Activated CD4-positive, CD25-positive, alpha-beta regulatory T cell treated with anti-CD3 and anti-CD28 coated beads, Interleukin-2, amount 50 U/mL, for 24 hours (primary cell): ENCODE measurements around the gene LGALS13.
A peak's percentile ranks its signal among the peaks of the same experiment; 100 is the strongest.

Source experiments
- ATAC-seq, 2 donors: fragments of 150-1000 bp; cut with Tn5 transposase; one replicate each; pipeline ENCODE4 v1.10.0; 2021; ENCODE audit warnings: mild to moderate bottlenecking in 1 of 2, moderate library complexity in 1 of 2

The LGALS13 gene, protein sequence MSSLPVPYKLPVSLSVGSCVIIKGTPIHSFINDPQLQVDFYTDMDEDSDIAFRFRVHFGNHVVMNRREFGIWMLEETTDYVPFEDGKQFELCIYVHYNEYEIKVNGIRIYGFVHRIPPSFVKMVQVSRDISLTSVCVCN

DNA sequence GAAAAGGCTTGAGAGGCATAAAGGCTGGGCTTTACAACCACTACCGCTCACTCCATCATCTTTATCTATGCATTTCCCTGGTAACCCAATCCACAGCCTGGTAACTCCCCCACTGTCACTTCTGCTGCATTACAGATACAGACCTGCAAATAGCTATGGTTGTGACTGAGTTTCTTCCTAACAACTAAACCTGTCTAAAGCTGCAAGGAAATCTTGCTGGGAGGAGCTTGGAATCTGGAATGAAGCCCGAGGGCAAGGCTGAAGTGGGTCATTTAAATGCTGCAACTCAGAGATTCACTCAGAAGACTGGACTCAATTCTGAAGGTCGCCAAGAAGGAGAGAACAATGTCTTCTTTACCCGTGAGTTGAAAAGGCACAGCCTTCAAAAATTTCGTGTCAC is at the start of gene LGALS13:
TSS of gene LGALS13 (plus strand) at position 301 of the 400 bp plus-strand sequence. CDS start at position 346, 45 bp downstream.
- ATAC-seq, result no peak

DNA sequence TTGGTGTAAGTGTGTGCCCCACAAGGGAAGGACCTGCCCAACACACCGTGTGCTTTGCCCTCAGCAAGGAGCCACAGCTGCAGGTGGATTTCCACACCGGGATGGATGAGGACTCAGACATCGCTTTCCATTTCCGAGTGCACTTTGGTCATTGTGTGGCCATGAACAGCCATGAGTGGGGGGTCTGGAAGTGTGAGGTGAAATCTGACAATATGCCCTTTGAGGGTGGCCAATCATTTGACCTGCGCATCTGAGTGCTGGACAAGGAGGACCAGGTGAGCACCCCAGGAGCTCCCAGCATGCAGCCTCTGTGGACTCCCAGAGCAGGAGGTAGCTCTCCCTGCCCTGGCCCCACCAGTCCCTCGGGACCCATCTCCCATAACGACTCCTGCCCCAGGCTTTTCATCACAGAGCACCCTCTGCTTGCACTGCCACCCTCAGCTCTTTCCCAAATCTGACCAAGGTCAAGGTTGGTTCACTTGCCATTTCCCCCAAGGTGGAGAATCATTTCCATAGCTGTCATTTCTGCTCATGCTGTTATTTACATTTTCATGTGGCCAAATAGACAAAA is 49.2 kb upstream of the LGALS13 start:
- ATAC-seq, result no peak

DNA sequence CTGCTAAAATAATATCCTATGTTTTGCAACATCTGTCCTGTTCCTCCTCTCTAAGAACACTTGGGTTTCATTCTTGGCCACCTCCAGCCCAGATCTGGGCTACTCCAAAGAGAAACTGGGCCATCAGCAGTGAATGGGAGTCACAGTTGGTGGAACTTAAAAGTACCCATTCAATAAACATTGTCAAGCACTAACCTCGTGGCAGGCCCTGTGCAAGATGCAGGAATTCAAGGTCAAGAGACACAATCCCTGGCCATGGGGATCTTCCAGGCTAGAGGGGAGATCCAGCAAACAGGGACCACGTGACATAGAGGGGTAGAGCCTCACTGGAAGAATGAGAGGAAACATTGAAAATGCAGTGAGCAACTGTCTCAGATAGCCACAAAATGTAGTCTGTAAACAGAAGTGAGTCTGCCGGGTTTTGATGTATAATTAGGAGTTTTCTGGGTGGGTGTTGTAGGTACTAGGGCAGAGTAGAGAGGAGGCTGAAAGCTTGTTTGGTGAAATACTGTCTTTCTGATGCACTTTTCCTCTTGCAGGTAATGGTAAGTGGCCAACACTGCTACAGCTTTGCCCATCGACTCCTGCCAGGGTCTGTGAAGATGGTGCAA is 47.5 kb upstream of the LGALS13 start:
- ATAC-seq, result no peak

DNA sequence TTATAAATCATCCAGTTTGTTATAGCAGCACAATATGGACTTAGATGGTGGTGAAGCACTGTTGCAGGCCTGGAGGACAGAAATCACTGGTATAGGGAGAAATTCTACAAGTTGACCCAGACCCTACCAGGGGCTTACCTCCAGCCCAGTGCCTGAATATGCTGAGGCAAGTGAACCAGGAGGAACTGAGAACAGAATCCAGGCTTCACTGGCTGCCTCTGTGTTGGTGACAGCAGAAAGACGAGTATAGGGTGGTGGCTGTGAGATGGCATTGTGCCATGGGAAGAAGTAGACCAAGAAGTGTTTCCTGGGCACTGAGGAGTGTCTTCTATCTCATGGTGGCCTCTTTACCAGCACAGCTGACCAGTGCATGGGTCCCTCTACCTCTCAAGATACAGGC is 46.4 kb upstream of the LGALS13 start:
- ATAC-seq, result no peak

DNA sequence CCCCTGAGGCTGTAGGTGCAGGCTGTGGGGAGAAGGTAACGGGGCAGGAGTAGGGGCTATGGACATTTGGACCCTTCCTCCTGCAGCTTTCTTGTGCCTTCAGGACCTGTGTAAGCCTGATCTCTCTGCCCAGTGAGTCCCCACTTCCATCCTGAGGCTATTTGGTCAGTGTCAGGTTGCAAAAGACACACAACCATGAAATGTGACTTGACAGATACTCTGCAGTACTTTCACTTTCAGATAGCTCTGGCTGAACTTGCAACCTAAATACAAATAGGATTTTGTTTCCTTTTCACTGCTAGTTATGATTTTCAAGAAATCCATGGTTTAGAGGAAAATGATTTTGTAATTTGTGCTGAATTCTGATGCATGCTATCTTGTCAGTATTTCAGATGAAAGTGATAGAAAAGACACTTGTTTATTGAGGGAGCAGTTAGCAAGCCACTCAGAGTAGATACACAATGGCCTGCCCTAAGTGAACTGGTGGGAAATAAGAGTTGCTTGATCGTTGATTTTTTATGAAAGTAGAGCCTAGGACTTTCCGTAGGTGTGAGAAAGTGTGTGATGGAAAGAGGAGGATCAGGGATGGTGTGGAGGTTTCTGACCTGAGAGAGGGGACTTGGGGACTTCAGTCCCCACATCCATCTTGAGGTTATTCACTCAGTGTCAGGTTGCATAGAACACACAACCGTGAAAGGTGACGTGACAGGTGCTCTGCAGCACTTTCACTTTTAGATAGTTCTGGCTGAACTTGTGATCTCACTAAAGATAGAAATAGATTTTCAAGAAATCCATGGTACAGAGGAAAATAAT is 44.3 kb upstream of the LGALS13 start:
- peak; percentile 57 to 69 for ATAC-seq

DNA sequence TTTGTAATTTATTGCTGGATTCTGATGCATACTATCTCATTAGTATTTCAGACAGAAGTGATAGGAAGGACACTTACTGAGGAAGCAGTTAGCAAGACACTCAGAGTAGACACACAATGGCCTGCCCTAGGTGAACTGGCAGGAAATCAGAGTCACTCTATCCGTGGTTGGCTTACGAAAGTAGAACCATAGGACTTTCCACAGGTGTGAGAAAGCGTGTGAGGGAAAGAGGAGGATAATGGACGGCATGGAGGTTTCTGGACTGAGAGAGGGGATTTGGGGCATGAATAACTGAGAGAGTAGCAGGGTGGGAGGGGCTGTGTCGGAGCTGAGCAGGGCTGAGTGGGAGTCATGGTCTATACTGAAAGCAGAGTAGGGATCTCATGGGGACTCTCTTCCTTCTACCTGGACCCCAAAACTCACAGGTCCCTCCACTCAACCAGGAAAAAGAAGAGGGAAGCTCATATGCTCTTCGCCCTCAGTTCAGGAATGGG is 43.7 kb upstream of the LGALS13 start:
- peak; percentile 49 to 70 for ATAC-seq

DNA sequence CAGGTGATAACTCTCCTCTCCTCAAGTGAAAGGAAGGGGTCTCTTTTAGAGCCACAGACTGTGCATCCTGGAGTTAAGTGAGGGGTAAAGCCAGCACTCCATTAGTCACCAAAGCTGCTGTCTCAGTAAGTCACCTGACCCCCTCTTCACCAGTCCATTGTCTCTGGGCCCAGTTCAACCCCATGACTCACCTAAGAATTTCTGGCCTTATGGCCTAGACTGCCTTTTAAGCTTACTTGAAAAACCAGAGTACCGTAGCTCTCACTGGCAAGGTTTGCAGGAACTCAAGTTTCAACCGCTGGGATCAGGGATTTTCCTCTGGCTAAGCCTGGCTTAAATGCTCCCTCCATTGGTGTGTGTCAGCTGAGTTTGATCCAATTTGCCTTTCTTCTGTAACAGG is 38.9 kb upstream of the LGALS13 start:
- ATAC-seq, result no peak

DNA sequence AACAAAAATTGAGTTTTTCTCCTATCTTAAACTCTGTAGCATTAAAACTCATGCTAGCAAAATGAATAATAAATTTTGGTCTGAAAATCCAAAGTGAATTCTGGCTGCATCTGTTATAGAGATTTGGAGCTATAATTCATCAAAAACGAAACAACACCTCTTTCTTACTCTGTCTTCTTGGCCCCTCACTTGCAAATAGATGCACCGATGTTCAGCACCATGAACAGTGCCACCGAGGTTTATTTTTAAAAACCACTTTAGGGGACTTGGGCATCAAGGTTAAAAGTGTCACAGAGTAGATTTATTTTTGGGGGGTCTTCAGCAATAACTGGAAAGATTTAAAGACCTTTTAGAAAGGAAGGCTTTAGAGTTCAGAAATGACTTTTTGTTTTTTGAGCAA is 36.3 kb upstream of the LGALS13 start:
- no peak for ATAC-seq

DNA sequence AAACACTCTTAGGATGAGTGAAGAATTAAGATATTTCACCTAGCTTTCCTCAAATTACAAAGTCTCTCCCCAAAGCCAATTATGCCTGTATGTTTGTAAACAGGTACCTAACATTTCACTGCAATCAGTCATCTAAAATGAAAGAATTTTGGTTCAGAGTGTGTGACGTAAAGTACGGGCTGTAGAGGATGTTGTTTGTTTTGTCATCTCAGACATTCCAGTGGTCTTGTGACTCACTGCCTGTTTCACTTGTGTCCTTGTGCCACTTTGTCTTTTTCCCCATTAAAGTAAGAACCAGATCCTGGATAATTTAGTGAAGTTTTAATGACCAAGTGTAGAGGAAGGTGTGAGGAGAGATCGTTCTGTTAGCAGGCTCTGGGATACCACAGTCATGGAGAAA is 33.7 kb upstream of the LGALS13 start:
- no peak for ATAC-seq

DNA sequence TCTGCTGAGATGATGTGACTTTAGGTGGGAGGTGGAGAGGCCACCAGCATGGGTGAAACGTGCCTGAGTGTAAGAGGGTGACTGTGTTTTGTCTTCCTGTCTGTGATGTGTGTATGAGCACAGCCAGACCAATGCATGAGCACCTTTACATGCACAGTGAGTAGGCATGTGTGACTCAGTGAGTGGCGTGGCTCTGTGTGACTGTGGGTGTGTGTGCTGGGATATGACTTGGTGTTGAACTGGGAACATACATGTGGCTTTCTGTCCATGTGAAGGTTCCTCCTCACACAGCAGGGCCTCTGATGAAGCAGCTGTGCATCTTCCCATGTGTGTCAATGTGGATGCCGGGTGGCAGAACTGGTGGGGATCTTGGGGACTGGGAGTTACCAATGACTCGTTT is 19.9 kb upstream of the LGALS13 start:
- ATAC-seq, result peak; percentile 69 to 82

DNA sequence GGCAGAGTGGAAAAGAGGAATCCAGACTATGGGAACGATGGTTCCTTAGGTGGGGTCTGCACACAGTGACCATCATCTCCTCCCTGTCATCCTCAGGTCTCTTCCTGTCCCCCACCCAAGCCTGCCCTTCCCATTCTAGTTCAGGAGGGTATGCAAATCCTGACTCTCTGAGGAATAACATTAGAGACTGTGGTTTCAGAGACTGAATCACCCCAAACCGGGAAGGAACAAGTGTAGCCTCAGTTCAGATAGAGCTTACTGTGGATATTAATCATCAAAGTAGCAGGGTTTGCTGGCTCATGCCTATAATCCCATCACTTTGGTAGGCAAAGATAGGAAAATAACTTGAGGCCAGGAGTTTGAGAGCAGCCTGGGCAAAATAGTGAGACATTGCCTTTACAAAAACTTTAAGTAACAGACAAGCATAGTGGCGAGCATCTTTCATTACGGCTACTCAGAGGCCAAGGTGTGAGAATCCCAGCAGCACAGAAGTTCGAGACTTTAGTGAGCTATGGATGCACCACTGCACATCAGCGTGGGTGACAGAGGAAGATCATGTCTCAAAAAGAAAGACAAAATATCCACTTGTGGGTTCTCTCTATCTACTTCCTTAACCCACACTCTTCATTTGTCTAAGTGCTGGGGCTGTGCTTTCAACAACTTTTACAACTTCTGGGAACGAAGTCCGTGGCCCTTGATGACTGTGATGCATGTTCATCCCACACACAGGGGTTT is 19.3 kb upstream of the LGALS13 start:
- no peak for ATAC-seq

DNA sequence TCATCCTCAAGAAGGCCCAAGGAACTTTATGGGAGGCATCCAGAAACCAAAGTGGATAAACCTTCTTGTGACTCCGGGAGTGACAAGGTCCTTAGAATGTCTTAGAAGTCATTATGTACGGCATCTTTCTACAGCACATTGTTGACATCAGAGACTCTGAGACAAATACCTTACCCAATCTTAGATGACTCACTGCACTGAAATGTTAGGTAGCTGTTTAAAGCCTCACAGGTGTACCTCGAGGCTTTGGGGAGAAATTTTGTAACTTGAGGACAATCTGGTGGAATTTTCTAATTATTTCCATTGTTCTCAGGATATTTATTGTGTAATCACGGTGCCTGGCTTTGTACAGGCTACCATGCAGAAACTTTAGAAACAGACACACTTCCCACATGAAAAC is 14.8 kb upstream of the LGALS13 start:
- no peak for ATAC-seq

DNA sequence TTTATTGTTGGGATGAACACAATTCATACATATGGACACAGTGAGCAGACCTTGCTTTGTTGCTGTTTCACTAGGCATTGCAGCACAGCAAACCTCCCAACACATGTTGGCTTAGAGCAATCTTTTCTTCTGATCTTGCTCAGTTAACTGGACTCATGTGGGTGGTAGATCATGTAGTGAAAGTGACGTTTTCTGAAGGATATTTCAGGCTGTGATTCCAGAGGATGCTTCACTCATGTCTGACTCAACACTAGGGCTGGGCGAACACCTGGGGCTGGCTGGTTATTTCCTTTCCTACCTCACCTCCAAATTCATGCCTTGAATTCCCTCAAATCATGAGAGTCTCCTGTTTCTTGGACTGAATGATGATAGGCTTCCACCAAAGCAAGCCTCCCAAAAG is 14.3 kb upstream of the LGALS13 start:
- ATAC-seq, result no peak

DNA sequence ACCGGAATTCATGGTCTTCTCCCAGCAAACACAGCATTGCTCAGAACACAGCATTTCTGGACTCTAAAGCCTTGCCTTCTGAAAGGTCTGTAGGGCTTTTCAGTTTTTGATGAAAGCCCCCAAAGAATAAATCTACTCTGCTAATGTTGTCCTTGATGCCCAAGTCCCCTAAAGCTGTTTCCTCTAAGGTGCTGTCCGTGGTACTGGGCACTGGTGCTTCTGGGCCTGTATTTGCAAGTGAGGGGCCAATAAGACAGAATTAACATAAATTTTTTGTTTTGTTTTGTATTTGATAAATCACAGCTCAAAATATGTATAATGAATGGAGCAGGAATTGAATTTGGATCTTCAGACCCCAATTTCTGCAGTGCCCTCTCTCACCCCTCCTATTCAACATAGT is 12.1 kb upstream of the LGALS13 start:
- ATAC-seq, result no peak

DNA sequence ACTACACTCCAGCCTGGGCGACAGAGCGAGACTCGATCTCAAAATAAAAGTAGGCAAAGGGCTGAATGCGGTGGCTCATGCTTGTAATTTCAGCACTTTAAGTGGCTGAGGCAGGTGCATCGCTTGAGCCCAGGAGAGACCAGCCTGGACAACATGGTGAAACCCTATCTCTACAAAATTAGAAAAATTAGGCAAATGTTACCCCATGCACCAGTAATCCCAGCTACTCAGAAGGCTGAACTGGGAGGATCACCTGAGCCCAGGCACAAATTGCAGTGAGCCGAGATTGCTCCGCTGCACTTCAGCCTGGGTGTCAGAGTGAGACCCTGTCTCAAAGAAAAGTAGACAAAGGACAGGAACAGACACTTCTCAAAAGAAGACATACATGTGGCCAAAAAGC is 9.9 kb upstream of the LGALS13 start:
- ATAC-seq, result no peak

DNA sequence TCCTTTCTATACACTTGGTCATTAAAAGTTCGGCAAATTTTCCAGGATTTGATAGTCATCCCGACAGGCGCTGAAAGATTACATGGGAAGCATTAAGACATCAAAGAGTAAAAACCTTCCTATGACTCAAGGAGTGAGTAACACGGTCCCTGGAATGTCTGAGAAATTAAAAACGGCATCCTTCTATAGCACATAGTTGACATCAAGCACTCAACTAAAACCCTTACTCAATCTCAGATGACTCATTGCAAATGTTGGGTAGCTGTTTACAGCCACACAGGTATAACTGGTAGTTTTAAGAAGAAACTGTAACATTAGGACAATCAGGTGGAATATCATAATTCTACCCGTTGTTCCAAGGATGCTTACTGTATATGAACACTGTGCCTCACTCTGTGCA is 6.4 kb upstream of the LGALS13 start:
- no peak for ATAC-seq

DNA sequence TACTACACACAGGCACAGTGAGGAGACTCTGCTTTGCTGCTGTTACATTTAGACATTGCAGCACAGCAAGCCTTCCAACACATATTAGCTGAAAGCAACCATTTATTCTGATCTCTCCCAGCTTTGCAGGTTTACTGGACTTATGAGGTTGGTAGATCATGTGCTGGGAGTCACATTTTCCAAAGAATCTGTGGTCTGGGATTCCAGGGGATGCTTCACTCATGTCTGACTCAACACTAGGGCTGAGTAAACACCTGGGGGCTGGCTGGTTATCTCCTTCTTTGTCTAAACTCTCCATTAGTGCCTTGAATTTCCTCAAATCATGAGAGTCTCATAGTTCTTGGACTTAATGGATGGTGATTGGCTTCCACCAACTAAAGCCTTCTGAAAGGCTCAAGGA is 5.4 kb upstream of the LGALS13 start:
- ATAC-seq, result no peak

DNA sequence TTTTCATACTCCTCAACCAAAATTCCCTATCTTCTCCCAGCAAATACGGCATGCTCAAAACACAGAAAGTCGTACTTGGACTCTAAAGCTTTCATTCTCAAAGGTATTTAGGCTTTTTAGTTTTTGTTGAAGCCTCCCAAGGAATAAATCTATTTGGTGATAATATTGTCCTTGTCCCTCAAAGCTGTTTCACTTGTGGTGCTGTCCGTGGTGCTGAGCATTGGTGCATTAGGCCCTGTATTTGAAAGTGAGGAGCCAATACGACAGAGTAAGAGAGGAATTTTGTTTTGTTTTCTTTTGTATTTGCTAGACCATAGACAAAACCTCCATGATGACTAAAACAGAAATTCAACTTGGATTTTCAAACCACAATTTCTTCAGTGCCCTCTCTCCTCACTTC is 3.2 kb upstream of the LGALS13 start:
- no peak for ATAC-seq

DNA sequence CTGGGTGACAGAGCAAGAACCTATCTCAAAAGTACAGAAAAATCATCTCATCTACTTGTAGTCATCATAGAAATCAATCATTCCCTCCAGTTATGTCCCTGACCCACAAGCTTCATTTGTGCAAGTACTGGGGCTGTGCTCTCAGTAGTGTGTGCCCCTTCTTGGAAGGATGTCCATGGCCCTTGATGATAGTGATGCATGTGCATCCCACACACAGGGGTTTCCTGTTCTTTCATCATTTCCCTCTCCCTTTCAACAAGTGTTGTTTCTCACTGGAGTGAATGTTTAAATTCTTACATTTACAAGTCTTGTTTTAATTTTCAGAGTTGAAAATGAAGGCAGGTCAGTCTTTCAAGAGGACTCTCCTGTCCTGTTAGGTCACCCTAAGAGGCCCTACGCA is 1.5 kb downstream of the LGALS13 start:
- ATAC-seq, result no peak

DNA sequence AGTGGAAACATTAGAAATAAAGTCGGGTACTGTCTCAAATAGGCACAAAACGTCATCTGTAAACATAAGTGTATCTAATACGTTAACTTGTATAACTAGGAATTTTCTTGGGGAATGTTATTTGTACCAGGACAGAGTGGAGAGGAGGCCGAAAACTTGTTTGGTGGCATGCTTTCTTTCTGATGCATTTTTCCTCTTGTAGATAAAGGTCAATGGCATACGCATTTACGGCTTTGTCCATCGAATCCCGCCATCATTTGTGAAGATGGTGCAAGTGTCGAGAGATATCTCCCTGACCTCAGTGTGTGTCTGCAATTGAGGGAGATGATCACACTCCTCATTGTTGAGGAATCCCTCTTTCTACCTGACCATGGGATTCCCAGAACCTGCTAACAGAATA is 4.7 kb downstream of the LGALS13 start:
- no peak for ATAC-seq

DNA sequence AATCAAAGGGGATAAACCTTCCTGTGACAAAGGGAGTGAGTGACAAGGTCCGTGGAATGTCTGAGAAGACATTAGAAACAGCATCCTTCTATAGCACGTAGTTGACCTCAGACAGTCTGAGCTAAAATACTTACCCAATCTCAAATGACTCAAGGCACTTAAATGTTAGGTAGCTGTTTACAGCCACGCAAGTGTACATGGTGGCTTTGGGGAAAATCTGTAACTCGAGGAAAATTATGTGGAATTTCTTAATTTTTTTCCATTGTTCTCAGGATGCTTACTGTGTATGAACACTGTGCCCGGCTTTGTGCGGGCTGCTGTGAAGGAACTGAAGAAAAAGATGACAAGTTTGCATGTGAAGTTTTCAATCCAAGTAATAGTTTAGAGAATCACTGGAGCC is 5.2 kb downstream of the LGALS13 start:
- no peak for ATAC-seq

DNA sequence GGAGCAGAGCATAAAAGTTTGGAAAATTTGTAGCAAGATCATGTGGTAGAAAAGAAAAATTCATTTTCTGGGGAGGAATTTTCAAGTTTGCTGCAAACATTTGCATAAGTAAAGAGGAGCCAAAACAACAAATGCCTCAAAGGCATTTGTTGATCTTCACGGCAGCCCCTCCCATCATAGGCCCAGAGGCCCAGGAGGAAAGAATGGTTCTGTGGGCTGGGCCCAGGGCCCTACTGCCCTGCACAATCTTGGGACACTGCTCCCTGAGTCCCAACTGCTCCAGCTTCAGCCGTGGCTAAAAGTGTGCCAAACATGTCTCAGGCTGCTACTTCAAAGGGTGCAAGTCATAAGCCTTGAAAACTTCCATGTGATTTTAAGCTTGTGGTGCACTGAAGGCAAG is 11.3 kb downstream of the LGALS13 start:
- ATAC-seq, result no peak

DNA sequence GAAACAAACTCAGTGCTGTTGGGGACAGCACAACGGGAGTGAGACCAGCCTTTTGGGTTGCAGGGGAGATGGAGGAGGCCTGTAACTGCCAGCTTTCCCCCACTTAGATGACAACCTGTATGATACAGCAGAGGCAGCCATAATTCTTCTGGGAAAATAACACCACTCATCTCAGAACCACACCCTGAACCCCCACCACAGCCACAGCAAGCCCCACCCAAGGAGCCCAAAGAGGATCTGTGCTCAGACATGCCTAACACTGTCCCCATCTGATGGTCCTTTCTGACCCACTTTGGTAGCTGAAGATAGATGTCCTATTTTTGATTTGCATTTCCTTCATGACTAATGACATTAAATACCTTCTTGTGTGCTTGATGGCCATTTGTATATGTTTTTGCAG is 15.4 kb downstream of the LGALS13 start:
- ATAC-seq, result no peak
